IMR-90 (cell line): ENCODE measurements around the gene ARHGAP12. TPM values are rescaled to one million over a fixed set of nuclear protein-coding genes. Genes with fewer than 3 reads are reported as not detected.

ENCODE experiments used
- ATAC-seq: fragments of 200-7000 bp; cut with Tn5 transposase; 2 replicates; pipeline ENCODE4 v1.9.1; 2020; ENCODE audit warnings: low read depth, mild to moderate bottlenecking, moderate library complexity
- BruUV-seq: library from RNA; stranded (reverse); fragments of 400-500 nt; replicated peaks from 2 replicates; lab custom pipeline; 2021; lab: Mats Ljungman, UMichigan
- CTCF ChIA-PET: fragments of 300-600 bp; formaldehyde crosslinking; extraction: SDS; loops from one replicate; lab custom pipeline; 2021; ENCODE audit warnings: antibody characterized with exemption; lab: Yijun Ruan, JAX
- POLR2A ChIA-PET: fragments of 300-600 bp; sonication (Branson Sonifier 250); formaldehyde crosslinking; loops from one replicate; lab custom pipeline; 2022; ENCODE audit warnings: antibody characterized with exemption; ENCODE audit not compliant: unreplicated experiment; lab: Charles Lee
- DNase-seq: peaks from one replicate; pipeline ENCODE4 v3.0.0; 2013
- H2AFZ ChIP-seq: replicated peaks from 2 replicates; pipeline ENCODE3; 2013; ENCODE audit warnings: low read length, mild to moderate bottlenecking; ENCODE audit not compliant: poor library complexity
- H2AK5ac ChIP-seq: 2 replicates; pipeline ENCODE4 v1.6.1; 2013; ENCODE audit warnings: low read depth, low read length, inconsistent platforms
- H2AK9ac ChIP-seq: replicated peaks from 2 replicates; pipeline ENCODE3; 2013; ENCODE audit warnings: mild to moderate bottlenecking, low read depth, low read length, moderate library complexity; ENCODE audit not compliant: poor library complexity
- H2BK120ac ChIP-seq: 2 replicates; pipeline ENCODE4 v1.6.1; 2013; ENCODE audit warnings: low read depth, low read length, inconsistent platforms
- H2BK15ac ChIP-seq: 3 replicates; pipeline ENCODE4 v1.6.1; 2013; ENCODE audit warnings: low read depth, low read length, inconsistent platforms
- H2BK20ac ChIP-seq: 2 replicates; pipeline ENCODE4 v1.6.1; 2013; ENCODE audit warnings: low read depth, mild to moderate bottlenecking, inconsistent platforms, low read length, moderate library complexity
- H2BK5ac ChIP-seq: 2 replicates; pipeline ENCODE4 v1.6.1; 2013; ENCODE audit warnings: mild to moderate bottlenecking, low read depth, low read length, inconsistent platforms; ENCODE audit not compliant: poor library complexity, severe bottlenecking
- H3K14ac ChIP-seq: replicated peaks from 2 replicates; pipeline ENCODE4 v1.6.1; 2013; ENCODE audit warnings: low read depth, low read length, inconsistent platforms
- H3K18ac ChIP-seq: 2 replicates; pipeline ENCODE4 v1.6.1; 2013; ENCODE audit warnings: low read depth, low read length, control low read depth
- H3K23ac ChIP-seq: 2 replicates; pipeline ENCODE4 v1.6.1; 2013; ENCODE audit warnings: low read depth, low read length, inconsistent platforms
- H3K27ac ChIP-seq: 2 replicates; pipeline ENCODE4 v1.5.1; 2013; ENCODE audit warnings: mild to moderate bottlenecking, control low read depth, low read length; ENCODE audit not compliant: insufficient read depth
- H3K27me3 ChIP-seq: 2 replicates; pipeline ENCODE4 v1.6.1; 2013; ENCODE audit warnings: low read length; ENCODE audit not compliant: control insufficient read depth, insufficient read depth
- H3K36me3 ChIP-seq: 2 replicates; pipeline ENCODE4 v1.6.1; 2013; ENCODE audit warnings: low read length, mixed read lengths; ENCODE audit not compliant: control insufficient read depth, insufficient read depth
- H3K4ac ChIP-seq: 2 replicates; pipeline ENCODE4 v1.6.1; 2013; ENCODE audit warnings: low read depth, low read length, inconsistent platforms
- H3K4me1 ChIP-seq: 2 replicates; pipeline ENCODE4 v1.6.1; 2013; ENCODE audit warnings: low read length, mixed read lengths; ENCODE audit not compliant: control insufficient read depth, insufficient read depth
- H3K4me2 ChIP-seq: 2 replicates; pipeline ENCODE4 v1.6.1; 2013; ENCODE audit warnings: low read depth, mild to moderate bottlenecking, control low read depth, low read length, moderate library complexity
- H3K4me3 ChIP-seq: 2 replicates; pipeline ENCODE4 v1.5.1; 2013; ENCODE audit warnings: low read depth, mild to moderate bottlenecking, control low read depth, low read length, moderate library complexity; ENCODE audit not compliant: insufficient read depth
- H3K56ac ChIP-seq: 2 replicates; pipeline ENCODE4 v1.6.1; 2013; ENCODE audit warnings: low read length, inconsistent platforms; ENCODE audit not compliant: insufficient read depth; ENCODE audit errors: extremely low read depth
- H3K79me1 ChIP-seq, 2 experiments: 2 replicates each; pipeline ENCODE4 v1.6.1; 2013; ENCODE audit warnings: low read length in 2 of 2, inconsistent platforms in 1 of 2, low read depth in 1 of 2
- H3K9ac ChIP-seq: 2 replicates; pipeline ENCODE4 v1.6.1; 2013; ENCODE audit warnings: low read depth, low read length, control low read depth
- H3K9me1 ChIP-seq: 2 replicates; pipeline ENCODE4 v1.6.1; 2013; ENCODE audit warnings: low read length, inconsistent platforms; ENCODE audit not compliant: insufficient read depth
- H3K9me3 ChIP-seq: 2 replicates; pipeline ENCODE4 v1.6.1; 2013; ENCODE audit warnings: low read length; ENCODE audit not compliant: control insufficient read depth, insufficient read depth
- H4K20me1 ChIP-seq: 2 replicates; pipeline ENCODE4 v1.6.1; 2013; ENCODE audit warnings: low read length, inconsistent platforms; ENCODE audit not compliant: insufficient read depth
- H4K5ac ChIP-seq: 2 replicates; pipeline ENCODE4 v1.6.1; 2013; ENCODE audit warnings: mild to moderate bottlenecking, low read depth, low read length, control low read depth
- H4K8ac ChIP-seq, 2 experiments: 2 replicates each; pipeline ENCODE4 v1.6.1; 2013; ENCODE audit warnings: low read depth in 2 of 2, low read length in 2 of 2, control low read depth in 1 of 2, inconsistent platforms in 1 of 2
- H4K91ac ChIP-seq: 2 replicates; pipeline ENCODE4 v1.6.1; 2013; ENCODE audit warnings: low read depth, low read length, inconsistent platforms; ENCODE audit not compliant: insufficient read depth
- BHLHE40 ChIP-seq: fragments of 150-350 bp; IDR thresholded peaks from 2 replicates; pipeline ENCODE4 v1.6.1; 2016; ENCODE audit warnings: mild to moderate bottlenecking, low read depth, low read length
- CEBPB ChIP-seq: IDR thresholded peaks from 2 replicates; pipeline ENCODE4 v1.6.1; 2012; ENCODE audit warnings: low read depth, low read length, improper control_type of control experiment
- CHD1 ChIP-seq: IDR thresholded peaks from 2 replicates; pipeline ENCODE4 v1.6.1; 2012; ENCODE audit warnings: low read depth, low read length, improper control_type of control experiment
- MAFK ChIP-seq: IDR thresholded peaks from 2 replicates; pipeline ENCODE4 v1.6.1; 2012; ENCODE audit warnings: low read depth, low read length, improper control_type of control experiment
- MXI1 ChIP-seq: IDR thresholded peaks from 2 replicates; pipeline ENCODE4 v1.6.1; 2012; ENCODE audit warnings: low read depth, mild to moderate bottlenecking, low read length, moderate library complexity, borderline replicate concordance
- POLR2A ChIP-seq: IDR thresholded peaks from 2 replicates; pipeline ENCODE4 v1.6.1; 2012; ENCODE audit warnings: mild to moderate bottlenecking, low read depth, low read length
- RCOR1 ChIP-seq: IDR thresholded peaks from 2 replicates; pipeline ENCODE4 v1.6.1; 2012; ENCODE audit warnings: mild to moderate bottlenecking, low read length, improper control_type of control experiment; ENCODE audit not compliant: insufficient replicate concordance
- WGBS, 2 experiments: methylation state at CpG; one replicate each; pipeline versions ENCODE4 v1.1.5 to v1.1.7; 2013; ENCODE audit warnings: missing lambda C conversion rate in 2 of 2; ENCODE audit not compliant: insufficient read length in 1 of 2; ENCODE audit errors: extremely low coverage in 2 of 2; 5-methylcytosine and 5-hydroxymethylcytosine counted together
- dilution Hi-C: fragments of 300-500 bp; cut with HindIII; formaldehyde crosslinking; loops from one replicate; pipeline ENCODE4 v1.14.3; 2018; ENCODE audit warnings: low sequenced_read_pairs; ENCODE audit not compliant: unreplicated experiment
- in situ Hi-C: fragments of 300-500 bp; cut with MboI; formaldehyde crosslinking; loops from 3 replicates; pipeline ENCODE4 v1.14.3; 2019; ENCODE audit warnings: low sequenced_read_pairs, inconsistent platforms, mixed read lengths
- intact Hi-C: fragments of 100-400 bp; cut with micrococcal nuclease; formaldehyde crosslinking; loops from 2 replicates; pipeline ENCODE4 v1.10.0; 2022
- polyA plus RNA-seq, 3 experiments: library from polyadenylated mRNA; depleted of rRNA; stranded (reverse); fragments of >200 nt; gene quantifications; 2 replicates each; pipeline ENCODE4 v1.2.3, GENCODE V29; 2012; ENCODE audit warnings: low replicate concordance in 1 of 3
- total RNA-seq: library from RNA; depleted of rRNA; stranded (reverse); fragments of >200 nt; gene quantifications from 2 replicates; pipeline ENCODE4 v1.2.3, GENCODE V29; 2012
- TF ChIP-seq, protein P1 (sequence below): fragments of 150-350 bp; IDR thresholded peaks from 2 replicates; pipeline ENCODE4 v1.6.1; 2016; ENCODE audit warnings: low read depth, mild to moderate bottlenecking, low read length, moderate library complexity, borderline replicate concordance
- TF ChIP-seq, protein P2 (sequence below): conservative IDR thresholded peaks from 2 replicates; pipeline ENCODE4 v1.5.1; 2012; ENCODE audit warnings: mild to moderate bottlenecking, low read depth, low read length, improper control_type of control experiment
- TF ChIP-seq, protein P3 (sequence below): fragments of 150-350 bp; IDR thresholded peaks from 2 replicates; pipeline ENCODE4 v1.6.1; 2017; ENCODE audit warnings: mild to moderate bottlenecking, antibody characterized with exemption, low read length, low read depth

Gene ARHGAP12
- total and polyA plus RNA-seq, 2 of the 4 experiments (the other 2 are of a cell fraction) = 9.0 to 28.5 TPM

DNA sequence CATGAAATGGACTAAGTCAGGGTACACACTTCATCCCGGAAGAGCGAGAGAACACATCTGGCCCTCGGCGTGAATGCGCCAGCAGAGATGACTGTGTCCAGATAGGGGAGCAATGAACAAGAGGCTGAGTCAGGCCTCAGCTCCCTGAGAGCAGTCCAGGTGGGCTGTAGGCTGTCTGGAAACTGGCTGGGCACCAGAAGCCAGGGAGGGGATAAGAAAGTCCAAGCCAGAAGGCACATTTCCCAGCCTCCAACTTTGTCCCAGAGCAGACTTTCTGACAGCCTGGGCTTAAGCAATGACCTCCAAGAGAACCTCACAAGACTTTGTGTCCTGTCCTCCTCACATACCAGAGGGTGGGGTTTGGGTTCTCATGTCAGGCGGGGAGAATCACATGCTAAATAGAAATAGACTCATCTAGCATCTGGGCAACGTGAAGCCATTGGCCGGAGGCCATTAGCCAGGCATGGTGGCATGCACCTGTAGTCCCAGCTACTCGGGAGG, 157.2 kb downstream of the ARHGAP12 start:
- no peak overlapping the region for H2BK5ac ChIP-seq
- H3K14ac ChIP-seq = peak overlapping the region; percentile 70
- H3K4me2 ChIP-seq = no peak overlapping the region
- no peak overlapping the region for H3K56ac ChIP-seq
- peaks cover 17% of the 10 kb centered on the region for H3K9me1 ChIP-seq
- BruUV-seq = no TSS peak
- peak overlapping the region; percentile 12; the same call in 1 of the 2 replicates for H4K5ac ChIP-seq
- no peak overlapping the region for H3K27ac ChIP-seq
- peaks cover 2% of the 10 kb centered on the region; the same call in 1 of the 2 replicates for H3K9me3 ChIP-seq
- H2AK9ac ChIP-seq = peak overlapping the region; percentile 80
- peak overlapping the region; percentile 61 for H2AFZ ChIP-seq
- no peak overlapping the region for H3K4me3 ChIP-seq
- no peak overlapping the region for H3K23ac ChIP-seq
- WGBS, 2 experiments = 82% methylated on average over 6 of the region's 9 CpGs; no CpG with 5 or more reads in 1 of the 2 experiments
- H3K36me3 ChIP-seq = no peaks in the 10 kb centered on the region
- H3K18ac ChIP-seq = peak overlapping the region; percentile 9; the same call in 1 of the 2 replicates
- H3K4ac ChIP-seq = peak overlapping the region; percentile 78
- ChIA-PET CTCF (no interaction called here), POLR2A (interaction anchor here (0.6 kb wide), 1 partner anchor 168 kb away, joined by 3 read pairs; no protein-coding TSS in a partner anchor)
- TF ChIP-seq, protein P1, sequence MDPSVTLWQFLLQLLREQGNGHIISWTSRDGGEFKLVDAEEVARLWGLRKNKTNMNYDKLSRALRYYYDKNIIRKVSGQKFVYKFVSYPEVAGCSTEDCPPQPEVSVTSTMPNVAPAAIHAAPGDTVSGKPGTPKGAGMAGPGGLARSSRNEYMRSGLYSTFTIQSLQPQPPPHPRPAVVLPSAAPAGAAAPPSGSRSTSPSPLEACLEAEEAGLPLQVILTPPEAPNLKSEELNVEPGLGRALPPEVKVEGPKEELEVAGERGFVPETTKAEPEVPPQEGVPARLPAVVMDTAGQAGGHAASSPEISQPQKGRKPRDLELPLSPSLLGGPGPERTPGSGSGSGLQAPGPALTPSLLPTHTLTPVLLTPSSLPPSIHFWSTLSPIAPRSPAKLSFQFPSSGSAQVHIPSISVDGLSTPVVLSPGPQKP = no peak
- TF ChIP-seq CHD1 (no peak), BHLHE40 (no peak), POLR2A (no peak), MAFK (no peak), MXI1 (no peak), RCOR1 (no peak), CEBPB (no peak)
- TF ChIP-seq, protein P2, sequence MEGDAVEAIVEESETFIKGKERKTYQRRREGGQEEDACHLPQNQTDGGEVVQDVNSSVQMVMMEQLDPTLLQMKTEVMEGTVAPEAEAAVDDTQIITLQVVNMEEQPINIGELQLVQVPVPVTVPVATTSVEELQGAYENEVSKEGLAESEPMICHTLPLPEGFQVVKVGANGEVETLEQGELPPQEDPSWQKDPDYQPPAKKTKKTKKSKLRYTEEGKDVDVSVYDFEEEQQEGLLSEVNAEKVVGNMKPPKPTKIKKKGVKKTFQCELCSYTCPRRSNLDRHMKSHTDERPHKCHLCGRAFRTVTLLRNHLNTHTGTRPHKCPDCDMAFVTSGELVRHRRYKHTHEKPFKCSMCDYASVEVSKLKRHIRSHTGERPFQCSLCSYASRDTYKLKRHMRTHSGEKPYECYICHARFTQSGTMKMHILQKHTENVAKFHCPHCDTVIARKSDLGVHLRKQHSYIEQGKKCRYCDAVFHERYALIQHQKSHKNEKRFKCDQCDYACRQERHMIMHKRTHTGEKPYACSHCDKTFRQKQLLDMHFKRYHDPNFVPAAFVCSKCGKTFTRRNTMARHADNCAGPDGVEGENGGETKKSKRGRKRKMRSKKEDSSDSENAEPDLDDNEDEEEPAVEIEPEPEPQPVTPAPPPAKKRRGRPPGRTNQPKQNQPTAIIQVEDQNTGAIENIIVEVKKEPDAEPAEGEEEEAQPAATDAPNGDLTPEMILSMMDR = no peak
- TF ChIP-seq, protein P3, sequence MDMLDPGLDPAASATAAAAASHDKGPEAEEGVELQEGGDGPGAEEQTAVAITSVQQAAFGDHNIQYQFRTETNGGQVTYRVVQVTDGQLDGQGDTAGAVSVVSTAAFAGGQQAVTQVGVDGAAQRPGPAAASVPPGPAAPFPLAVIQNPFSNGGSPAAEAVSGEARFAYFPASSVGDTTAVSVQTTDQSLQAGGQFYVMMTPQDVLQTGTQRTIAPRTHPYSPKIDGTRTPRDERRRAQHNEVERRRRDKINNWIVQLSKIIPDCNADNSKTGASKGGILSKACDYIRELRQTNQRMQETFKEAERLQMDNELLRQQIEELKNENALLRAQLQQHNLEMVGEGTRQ = no peak
- no peaks in the 10 kb centered on the region for H3K27me3 ChIP-seq
- intact Hi-C loops = no loop called here
- ATAC-seq (no peak), DNase-seq (peak; percentile 70)
- in situ Hi-C loops = no loop called here
- H2BK20ac ChIP-seq = peak overlapping the region; percentile 86
- H3K4me1 ChIP-seq = peaks cover 13% of the 10 kb centered on the region
- no peaks in the 10 kb centered on the region for H3K79me1 ChIP-seq
- peak overlapping the region; percentile 66 for H2AK5ac ChIP-seq
- dilution Hi-C loops = no loop called here
- H2BK15ac ChIP-seq = peak overlapping the region; percentile 83; the same call in 2 of the 3 replicates
- H4K8ac ChIP-seq = peak overlapping the region in 1 of 2 experiments; percentile 39; a peak in 2 of 4 replicates
- no peak overlapping the region for H3K9ac ChIP-seq
- peak overlapping the region; percentile 91 for H2BK120ac ChIP-seq
- H4K20me1 ChIP-seq = 0 out of 2 replicates have a peak, but pooled peaks cover 2% of the 10 kb centered on the region
- H4K91ac ChIP-seq = peak overlapping the region; percentile 42
